HG02763 (cell line): Measurements from ENCODE around the gene PAQR7.
A peak's percentile ranks its signal among the peaks of the same experiment; 100 is the strongest.

Source experiments
- ATAC-seq: cut with Tn5 transposase; IDR thresholded peaks from one replicate; pipeline ENCODE4 v1.9.1; 2021; ENCODE audit warnings: mild to moderate bottlenecking, moderate library complexity; ENCODE audit not compliant: unreplicated experiment

Gene PAQR7

GRCh38 chr1:25819491-25820246 lies 55.8 kb downstream of the PAQR7 start, which contains the start of gene MTFR1L:
Gene MTFR1L, plus strand, starts transcription at chr1:25819954. Its CDS starts 3,151 bp downstream, at chr1:25823105.
- ATAC-seq, result peak; percentile 84

GRCh38 chr1:25818569-25818968 lies 56.9 kb downstream of the PAQR7 start:
- ATAC-seq, result no peak

GRCh38 chr1:25817840-25818501 lies 57.5 kb downstream of the PAQR7 start:
- ATAC-seq, result no peak

GRCh38 chr1:25816112-25816718 lies 59.3 kb downstream of the PAQR7 start:
- no peak for ATAC-seq

GRCh38 chr1:25815208-25816111 lies 60.0 kb downstream of the PAQR7 start:
- no peak for ATAC-seq

- ATAC-seq, result no peak
Measured at GRCh38 chr1:25814549-25815087, 60.9 kb downstream of the PAQR7 start.

- ATAC-seq, result no peak
Measured at GRCh38 chr1:25813734-25814471, 61.6 kb downstream of the PAQR7 start.

GRCh38 chr1:25813071-25813733 lies 62.3 kb downstream of the PAQR7 start:
- no peak for ATAC-seq
